ENCODE results near the gene GOLGA6C.
"Not testable (repeated sequence)": the region's sequence is repeated elsewhere in the genome, so short reads cannot be mapped to it uniquely, and the experiment has no call there.

The GOLGA6C gene

DNA sequence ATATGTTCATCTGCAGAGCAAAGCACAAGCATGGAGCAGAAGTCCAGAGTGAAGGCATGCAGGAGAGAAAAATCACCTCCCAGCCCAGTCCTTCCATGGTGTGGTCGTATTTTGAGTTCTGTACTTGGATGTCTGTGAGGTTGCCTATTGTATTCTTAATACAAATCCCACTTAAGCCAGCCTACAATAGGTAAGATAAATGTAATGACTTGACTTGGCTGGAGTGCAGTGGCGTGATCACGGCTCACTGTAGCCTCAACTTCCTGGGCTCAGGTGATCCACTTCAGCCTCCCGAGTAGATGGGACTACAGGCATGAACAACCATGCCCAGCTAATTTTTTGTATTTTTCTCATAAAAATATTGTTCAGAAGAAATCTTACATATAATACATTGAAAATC, 6.8 kb upstream of the GOLGA6C start:
- H3K4me3 ChIP-seq (ENCODE audit: low read length); H3K9me3 ChIP-seq (ENCODE audit: control insufficient read depth, insufficient read depth, low read length); H3K27ac ChIP-seq (ENCODE audit: low read length); H3K4me1 ChIP-seq (ENCODE audit: control insufficient read depth, insufficient read depth, low read length); H3K36me3 ChIP-seq (ENCODE audit: control insufficient read depth, insufficient read depth, low read length); H3K27me3 ChIP-seq (ENCODE audit: control insufficient read depth, insufficient read depth, low read length); DNase-seq (ENCODE audit: low read depth, low spot score): not testable (repeated sequence)
- WGBS (ENCODE audit: insufficient coverage, insufficient read length): no CpG with 5 or more reads among the region's 4 CpGs

DNA sequence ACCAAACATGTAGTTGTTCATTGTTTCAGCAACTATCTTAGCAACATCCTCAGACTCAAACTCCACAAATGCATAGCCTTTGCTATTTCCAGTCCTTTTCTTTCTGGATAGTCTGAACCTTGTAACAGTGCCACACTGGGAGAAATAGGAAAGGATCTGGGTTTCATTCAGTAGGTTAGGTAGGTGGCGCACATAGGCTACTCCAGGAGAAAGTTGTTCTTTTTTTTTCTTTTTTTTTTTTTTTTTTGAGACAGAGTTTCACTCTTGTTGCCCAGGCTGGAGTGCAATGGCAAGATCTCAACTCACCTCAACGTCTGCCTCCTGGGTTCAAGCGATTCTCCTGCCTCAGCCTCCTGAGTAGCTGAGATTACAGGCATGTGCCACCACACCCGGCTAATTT, 5.8 kb upstream of the GOLGA6C start:
- not testable (repeated sequence) for H3K36me3 ChIP-seq (ENCODE audit: control insufficient read depth, insufficient read depth, low read length); H3K9me3 ChIP-seq (ENCODE audit: control insufficient read depth, insufficient read depth, low read length); DNase-seq (ENCODE audit: low read depth, low spot score); H3K4me1 ChIP-seq (ENCODE audit: control insufficient read depth, insufficient read depth, low read length); H3K27ac ChIP-seq (ENCODE audit: low read length); H3K4me3 ChIP-seq (ENCODE audit: low read length); H3K27me3 ChIP-seq (ENCODE audit: control insufficient read depth, insufficient read depth, low read length)
- no CpG with 5 or more reads among the region's 4 CpGs for WGBS (ENCODE audit: insufficient coverage, insufficient read length)

DNA sequence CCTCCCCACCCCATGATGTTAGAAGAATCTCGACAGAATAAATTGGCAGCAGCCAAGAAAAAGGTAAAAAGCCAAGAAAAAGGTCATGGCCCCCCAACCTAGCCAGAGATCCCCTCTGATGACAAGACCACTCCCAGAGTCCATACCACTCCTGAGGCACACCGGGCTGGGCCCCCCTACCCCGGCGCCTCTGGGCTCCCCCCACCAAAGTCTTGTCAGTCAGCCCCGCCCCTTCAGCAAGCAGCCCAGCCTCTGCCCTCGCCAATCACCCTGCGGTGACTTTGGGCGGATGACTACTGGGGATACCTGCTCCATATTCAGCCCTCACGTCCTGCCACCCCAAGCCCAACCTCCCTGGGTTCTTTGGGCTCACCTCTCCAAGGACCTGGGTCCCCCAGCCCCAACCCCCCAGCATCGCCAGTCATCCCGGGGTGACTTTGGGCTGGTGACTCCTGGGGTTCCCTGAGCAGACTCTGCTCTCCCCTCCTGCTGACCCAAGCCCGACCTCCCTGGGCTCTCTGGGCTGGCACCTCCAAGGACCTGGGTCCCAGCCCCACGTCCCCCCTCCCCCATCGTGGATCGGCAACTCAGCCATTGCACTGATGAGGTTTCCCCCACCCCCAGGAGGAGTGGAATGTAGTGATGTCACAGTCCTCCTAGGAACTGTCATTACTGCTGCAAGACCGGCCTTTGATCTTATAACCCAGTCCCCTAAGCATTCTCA, 648 bp downstream of the GOLGA6C start:
- H3K27me3 ChIP-seq (ENCODE audit: control insufficient read depth, insufficient read depth, low read length); H3K4me3 ChIP-seq (ENCODE audit: low read length); H3K27ac ChIP-seq (ENCODE audit: low read length); DNase-seq (ENCODE audit: low read depth, low spot score); H3K36me3 ChIP-seq (ENCODE audit: control insufficient read depth, insufficient read depth, low read length); H3K4me1 ChIP-seq (ENCODE audit: control insufficient read depth, insufficient read depth, low read length); H3K9me3 ChIP-seq (ENCODE audit: control insufficient read depth, insufficient read depth, low read length): not testable (repeated sequence)
- no CpG with 5 or more reads among the region's 16 CpGs for WGBS (ENCODE audit: insufficient coverage, insufficient read length)

DNA sequence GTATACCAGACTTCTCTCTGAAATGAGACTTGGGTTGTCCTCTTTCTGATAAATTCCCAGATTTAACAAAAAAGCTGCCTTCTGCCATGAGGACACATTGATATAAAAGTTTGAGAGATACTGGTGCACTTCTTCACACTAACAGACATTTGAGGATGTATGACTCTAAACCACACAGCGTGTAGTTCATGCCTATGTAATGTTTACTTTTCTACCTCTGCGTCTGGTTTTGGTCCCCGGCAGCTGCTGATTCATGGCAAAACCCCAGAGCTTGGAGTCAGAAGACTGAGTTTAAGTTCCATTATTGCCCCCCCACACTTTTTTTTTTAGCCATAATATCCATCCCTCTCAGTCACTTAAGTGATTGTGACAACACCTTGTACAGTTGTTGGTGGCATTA, 1.7 kb downstream of the GOLGA6C start:
- no CpG with 5 or more reads among the region's 3 CpGs for WGBS (ENCODE audit: insufficient coverage, insufficient read length)

DNA sequence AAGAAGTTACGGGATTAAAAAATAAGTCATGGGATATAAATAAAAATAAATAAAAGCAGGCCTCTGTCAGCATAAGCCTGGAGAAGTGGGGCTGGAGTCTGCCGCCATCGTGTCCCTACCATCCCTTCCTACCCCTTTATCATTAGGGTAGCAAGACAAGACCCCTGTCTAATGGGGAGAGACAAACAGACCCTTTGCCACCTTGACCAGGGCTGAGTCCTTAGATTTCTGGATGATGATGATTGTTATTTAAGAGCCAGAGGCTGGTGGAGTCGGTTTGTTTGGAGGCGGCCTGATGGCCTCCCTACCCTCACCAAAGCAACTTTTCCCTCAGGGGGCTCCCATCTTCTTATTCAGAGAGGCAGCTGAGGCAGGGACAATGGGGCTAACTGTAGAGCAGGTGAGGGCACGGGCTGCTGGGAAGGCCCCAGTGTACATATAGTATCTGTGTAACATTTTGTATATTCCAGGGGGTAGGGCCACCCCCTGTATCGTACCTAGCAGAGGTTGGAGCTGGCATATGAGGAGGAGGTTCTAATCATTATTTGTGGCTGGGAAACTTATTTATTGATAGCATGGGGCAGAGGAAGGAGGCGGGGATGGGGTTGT, 15.7 kb downstream of the GOLGA6C start:
- DNase-seq (ENCODE audit: low read depth, low spot score); H3K27ac ChIP-seq (ENCODE audit: low read length); H3K36me3 ChIP-seq (ENCODE audit: control insufficient read depth, insufficient read depth, low read length); H3K4me3 ChIP-seq (ENCODE audit: low read length); H3K4me1 ChIP-seq (ENCODE audit: control insufficient read depth, insufficient read depth, low read length); H3K27me3 ChIP-seq (ENCODE audit: control insufficient read depth, insufficient read depth, low read length); H3K9me3 ChIP-seq (ENCODE audit: control insufficient read depth, insufficient read depth, low read length): not testable (repeated sequence)
- no CpG with 5 or more reads among the region's 8 CpGs for WGBS (ENCODE audit: insufficient coverage, insufficient read length)

More for the DNA sequence above, 1.7 kb downstream of the GOLGA6C start:
- H3K4me1 ChIP-seq (ENCODE audit: control insufficient read depth, insufficient read depth, low read length); H3K4me3 ChIP-seq (ENCODE audit: low read length); H3K36me3 ChIP-seq (ENCODE audit: control insufficient read depth, insufficient read depth, low read length); DNase-seq (ENCODE audit: low read depth, low spot score); H3K27ac ChIP-seq (ENCODE audit: low read length); H3K27me3 ChIP-seq (ENCODE audit: control insufficient read depth, insufficient read depth, low read length); H3K9me3 ChIP-seq (ENCODE audit: control insufficient read depth, insufficient read depth, low read length): not testable (repeated sequence)

DNA sequence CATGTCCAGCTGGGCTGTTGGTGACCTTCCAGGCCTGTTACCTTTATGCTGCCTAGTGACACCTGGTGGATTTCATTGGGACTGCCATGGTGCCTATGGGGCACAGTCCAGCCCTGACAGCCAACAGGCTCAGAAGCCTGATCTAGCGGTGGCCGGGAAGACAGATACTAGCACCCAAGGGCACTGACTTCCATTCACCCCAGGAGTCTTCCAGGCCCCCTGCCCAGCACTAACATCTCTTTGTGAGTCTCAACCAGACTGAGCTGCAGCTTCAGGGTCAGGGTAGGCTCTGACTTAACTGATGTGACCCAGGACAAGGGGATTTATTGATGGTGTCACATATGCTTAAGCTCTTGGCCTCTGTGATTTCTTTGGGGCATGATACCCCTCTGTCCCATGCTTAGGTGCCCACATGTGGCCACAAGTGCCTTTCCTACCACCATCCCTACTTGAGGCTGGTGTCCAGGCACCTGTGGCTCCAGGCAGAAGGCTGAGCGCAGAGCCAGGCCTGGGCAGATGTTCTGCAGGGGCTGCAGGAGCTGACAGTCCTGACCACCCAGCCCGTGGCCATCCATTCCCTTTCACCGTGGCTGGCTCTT, 16.5 kb downstream of the GOLGA6C start:
- H3K9me3 ChIP-seq (ENCODE audit: control insufficient read depth, insufficient read depth, low read length); H3K4me3 ChIP-seq (ENCODE audit: low read length); H3K36me3 ChIP-seq (ENCODE audit: control insufficient read depth, insufficient read depth, low read length); H3K27me3 ChIP-seq (ENCODE audit: control insufficient read depth, insufficient read depth, low read length); H3K27ac ChIP-seq (ENCODE audit: low read length); H3K4me1 ChIP-seq (ENCODE audit: control insufficient read depth, insufficient read depth, low read length); DNase-seq (ENCODE audit: low read depth, low spot score): not testable (repeated sequence)
- WGBS (ENCODE audit: insufficient coverage, insufficient read length): no CpG with 5 or more reads among the region's 5 CpGs

DNA sequence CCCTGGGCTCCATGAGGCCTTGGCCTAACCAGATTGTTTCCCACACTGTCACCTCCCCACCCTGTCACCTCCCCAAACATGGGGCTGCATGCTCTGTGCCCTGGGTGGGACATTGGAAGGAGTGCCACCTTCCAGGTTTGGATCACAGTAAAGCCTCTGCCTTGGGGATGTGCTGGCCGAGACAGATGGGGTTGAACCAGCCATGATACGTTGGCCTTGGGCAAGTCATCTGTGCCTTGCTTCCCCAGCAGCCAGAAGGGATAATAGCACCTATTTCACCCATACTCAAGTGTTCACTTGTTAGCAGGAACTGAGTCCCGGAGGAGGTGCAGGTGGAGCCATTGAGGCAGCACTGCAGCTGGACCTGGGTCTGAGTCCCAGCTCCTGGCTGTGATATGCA, 17.5 kb downstream of the GOLGA6C start:
- H3K27me3 ChIP-seq (ENCODE audit: control insufficient read depth, insufficient read depth, low read length); H3K36me3 ChIP-seq (ENCODE audit: control insufficient read depth, insufficient read depth, low read length); H3K4me1 ChIP-seq (ENCODE audit: control insufficient read depth, insufficient read depth, low read length); DNase-seq (ENCODE audit: low read depth, low spot score); H3K27ac ChIP-seq (ENCODE audit: low read length); H3K4me3 ChIP-seq (ENCODE audit: low read length); H3K9me3 ChIP-seq (ENCODE audit: control insufficient read depth, insufficient read depth, low read length): not testable (repeated sequence)
- no CpG with 5 or more reads among the region's 3 CpGs for WGBS (ENCODE audit: insufficient coverage, insufficient read length)

DNA sequence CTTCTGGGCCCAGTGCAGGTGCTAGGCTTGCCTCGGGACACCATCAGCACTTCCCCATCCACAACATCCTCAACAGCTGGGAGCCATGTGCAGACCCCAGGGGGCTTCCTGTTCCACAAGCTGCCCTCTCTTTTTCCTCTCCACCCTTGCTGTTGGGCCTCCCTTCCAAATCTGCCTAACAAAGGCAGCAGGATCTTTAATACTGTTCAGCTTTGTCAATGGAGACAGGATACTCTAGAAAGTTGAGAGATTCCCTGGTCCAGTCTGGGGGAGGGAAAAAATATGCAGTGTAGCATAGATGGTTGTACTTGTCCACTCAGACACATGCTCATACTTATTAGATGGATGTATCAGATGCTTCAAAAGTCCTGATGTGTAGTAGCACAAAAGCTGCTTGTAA, 20.4 kb downstream of the GOLGA6C start:
- no CpG with 5 or more reads among the region's 1 CpG for WGBS (ENCODE audit: insufficient coverage, insufficient read length)
- not testable (repeated sequence) for H3K36me3 ChIP-seq (ENCODE audit: control insufficient read depth, insufficient read depth, low read length); H3K4me3 ChIP-seq (ENCODE audit: low read length); H3K4me1 ChIP-seq (ENCODE audit: control insufficient read depth, insufficient read depth, low read length); H3K9me3 ChIP-seq (ENCODE audit: control insufficient read depth, insufficient read depth, low read length); H3K27me3 ChIP-seq (ENCODE audit: control insufficient read depth, insufficient read depth, low read length); H3K27ac ChIP-seq (ENCODE audit: low read length)
- peak; percentile 22 for DNase-seq (ENCODE audit: low read depth, low spot score)

DNA sequence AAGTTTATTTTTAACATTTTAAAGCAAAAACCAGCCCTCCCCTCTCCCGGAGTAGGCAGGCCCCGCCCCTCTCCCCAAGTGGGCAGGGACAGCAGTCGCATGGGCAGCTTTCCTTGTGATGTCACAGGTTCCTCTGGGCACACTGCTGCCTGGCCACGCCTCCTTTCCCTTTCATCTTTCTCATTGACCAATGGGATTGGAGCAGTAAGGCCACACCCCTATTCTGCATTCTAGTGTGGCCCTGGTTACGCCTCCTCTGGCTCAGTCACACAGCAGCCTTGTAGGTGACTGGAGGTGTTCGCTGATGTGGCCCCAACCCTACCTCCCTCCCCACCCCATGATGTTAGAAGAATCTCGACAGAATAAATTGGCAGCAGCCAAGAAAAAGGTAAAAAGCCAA, 24.4 kb downstream of the GOLGA6C start, which contains the start of gene GOLGA6D:
Gene GOLGA6D (plus strand): TSS at position 264 of the 400 bp plus-strand sequence. CDS start 41 bp downstream, at position 305.
- H3K27me3 ChIP-seq (ENCODE audit: control insufficient read depth, insufficient read depth, low read length); H3K4me1 ChIP-seq (ENCODE audit: control insufficient read depth, insufficient read depth, low read length); H3K4me3 ChIP-seq (ENCODE audit: low read length); H3K36me3 ChIP-seq (ENCODE audit: control insufficient read depth, insufficient read depth, low read length); H3K27ac ChIP-seq (ENCODE audit: low read length); H3K9me3 ChIP-seq (ENCODE audit: control insufficient read depth, insufficient read depth, low read length); DNase-seq (ENCODE audit: low read depth, low spot score): not testable (repeated sequence)
- WGBS (ENCODE audit: insufficient coverage, insufficient read length): no CpG with 5 or more reads among the region's 7 CpGs

DNA sequence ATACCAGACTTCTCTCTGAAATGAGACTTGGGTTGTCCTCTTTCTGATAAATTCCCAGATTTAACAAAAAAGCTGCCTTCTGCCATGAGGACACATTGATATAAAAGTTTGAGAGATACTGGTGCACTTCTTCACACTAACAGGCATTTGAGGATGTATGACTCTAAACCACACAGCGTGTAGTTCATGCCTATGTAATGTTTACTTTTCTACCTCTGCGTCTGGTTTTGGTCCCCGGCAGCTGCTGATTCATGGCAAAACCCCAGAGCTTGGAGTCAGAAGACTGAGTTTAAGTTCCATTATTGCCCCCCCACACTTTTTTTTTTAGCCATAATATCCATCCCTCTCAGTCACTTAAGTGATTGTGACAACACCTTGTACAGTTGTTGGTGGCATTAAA, 26.0 kb downstream of the GOLGA6C start:
- not testable (repeated sequence) for H3K36me3 ChIP-seq (ENCODE audit: control insufficient read depth, insufficient read depth, low read length); H3K27me3 ChIP-seq (ENCODE audit: control insufficient read depth, insufficient read depth, low read length); H3K9me3 ChIP-seq (ENCODE audit: control insufficient read depth, insufficient read depth, low read length); H3K4me1 ChIP-seq (ENCODE audit: control insufficient read depth, insufficient read depth, low read length); DNase-seq (ENCODE audit: low read depth, low spot score); H3K27ac ChIP-seq (ENCODE audit: low read length); H3K4me3 ChIP-seq (ENCODE audit: low read length)
- no CpG with 5 or more reads among the region's 3 CpGs for WGBS (ENCODE audit: insufficient coverage, insufficient read length)

DNA sequence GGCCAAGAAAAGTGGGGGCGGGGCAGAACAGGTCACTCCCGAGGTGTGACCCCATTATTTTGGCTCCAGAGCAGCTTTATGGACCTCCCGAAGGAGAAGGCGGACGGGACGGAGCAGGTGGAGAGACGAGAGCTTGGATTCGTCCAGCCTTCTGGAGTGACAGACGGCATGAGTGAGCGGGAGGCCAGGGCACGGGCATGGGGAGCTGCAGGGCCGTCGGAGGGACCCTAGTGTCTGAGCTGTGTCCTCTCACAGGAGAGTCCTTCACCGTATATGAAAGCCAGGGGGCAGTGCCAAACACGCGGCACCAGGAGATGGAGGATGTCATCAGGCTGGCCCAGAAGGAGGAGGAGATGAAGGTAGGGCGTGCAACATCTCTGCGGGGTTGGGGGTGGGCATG, 35.5 kb downstream of the GOLGA6C start:
- not testable (repeated sequence) for H3K27me3 ChIP-seq (ENCODE audit: control insufficient read depth, insufficient read depth, low read length); DNase-seq (ENCODE audit: low read depth, low spot score); H3K4me1 ChIP-seq (ENCODE audit: control insufficient read depth, insufficient read depth, low read length)

More for the DNA sequence above, 35.5 kb downstream of the GOLGA6C start:
- not testable (repeated sequence) for H3K9me3 ChIP-seq (ENCODE audit: control insufficient read depth, insufficient read depth, low read length); H3K4me3 ChIP-seq (ENCODE audit: low read length); H3K27ac ChIP-seq (ENCODE audit: low read length); H3K36me3 ChIP-seq (ENCODE audit: control insufficient read depth, insufficient read depth, low read length)
- no CpG with 5 or more reads among the region's 18 CpGs for whole genome bisulfite sequencing (ENCODE audit: insufficient coverage, insufficient read length)
